ENCODE results near the gene CDKAL1. TPM values are rescaled to one million over a fixed set of nuclear protein-coding genes. Genes with fewer than 3 reads are reported as not detected.
"Not testable (repeated sequence)": the region's sequence is repeated elsewhere in the genome, so short reads cannot be mapped to it uniquely, and the experiment has no call there.

Gene CDKAL1
- total RNA-seq, 1 donor: 12.1 TPM

- DNase-seq (ENCODE audit: low read depth in 2 of 3, low spot score in 2 of 3): no peak
Observed at GRCh38 chr6:20630617-20631548, 96.6 kb downstream of the CDKAL1 start.

- no peak for DNase-seq (ENCODE audit: low read depth in 2 of 3, low spot score in 2 of 3)
Observed at GRCh38 chr6:20631549-20631924, 97.3 kb downstream of the CDKAL1 start.

- no peak for DNase-seq (ENCODE audit: low read depth in 2 of 3, low spot score in 2 of 3)
Observed at GRCh38 chr6:20632696-20633095, 98.4 kb downstream of the CDKAL1 start.

GRCh38 chr6:20633566-20634340 is 99.5 kb downstream of the CDKAL1 start:
- DNase-seq (ENCODE audit: low read depth in 2 of 3, low spot score in 2 of 3): no peak

- no peak for DNase-seq (ENCODE audit: low read depth in 2 of 3, low spot score in 2 of 3)
Observed at GRCh38 chr6:20639161-20639560, 104.9 kb downstream of the CDKAL1 start.

GRCh38 chr6:20640181-20640580 is 105.9 kb downstream of the CDKAL1 start:
- no peak for DNase-seq (ENCODE audit: low read depth in 2 of 3, low spot score in 2 of 3)

- DNase-seq (ENCODE audit: low read depth in 2 of 3, low spot score in 2 of 3): no peak
Observed at GRCh38 chr6:20642441-20642840, 108.2 kb downstream of the CDKAL1 start.

GRCh38 chr6:20644667-20645370 is 110.6 kb downstream of the CDKAL1 start:
- DNase-seq (ENCODE audit: low read depth in 2 of 3, low spot score in 2 of 3): no peak

GRCh38 chr6:20645572-20645971 is 111.3 kb downstream of the CDKAL1 start:
- DNase-seq (ENCODE audit: low read depth in 2 of 3, low spot score in 2 of 3): not testable (repeated sequence)

GRCh38 chr6:20647585-20647984 is 113.3 kb downstream of the CDKAL1 start:
- no peak for DNase-seq (ENCODE audit: low read depth in 2 of 3, low spot score in 2 of 3)

GRCh38 chr6:20649696-20650470 is 115.6 kb downstream of the CDKAL1 start:
- DNase-seq (ENCODE audit: low read depth in 2 of 3, low spot score in 2 of 3): not testable (repeated sequence)

- DNase-seq (ENCODE audit: low read depth in 2 of 3, low spot score in 2 of 3): no peak
Observed at GRCh38 chr6:20652299-20653084, 118.2 kb downstream of the CDKAL1 start.

- DNase-seq (ENCODE audit: low read depth in 2 of 3, low spot score in 2 of 3): no peak
Observed at GRCh38 chr6:20653085-20653479, 118.8 kb downstream of the CDKAL1 start.

- DNase-seq (ENCODE audit: low read depth in 2 of 3, low spot score in 2 of 3): no peak
Observed at GRCh38 chr6:20655317-20655716, 121.1 kb downstream of the CDKAL1 start.

GRCh38 chr6:20657274-20657800 is 123.1 kb downstream of the CDKAL1 start:
- DNase-seq (ENCODE audit: low read depth in 2 of 3, low spot score in 2 of 3): no peak

GRCh38 chr6:20658053-20658452 is 123.8 kb downstream of the CDKAL1 start:
- no peak for DNase-seq (ENCODE audit: low read depth in 2 of 3, low spot score in 2 of 3)

- peak in 1 of 3 donors; percentile 53 for DNase-seq (ENCODE audit: low read depth in 2 of 3, low spot score in 2 of 3)
Observed at GRCh38 chr6:20658516-20658915, 124.3 kb downstream of the CDKAL1 start.

GRCh38 chr6:20660534-20660933 is 126.3 kb downstream of the CDKAL1 start:
- no peak for DNase-seq (ENCODE audit: low read depth in 2 of 3, low spot score in 2 of 3)

GRCh38 chr6:20661721-20662120 is 127.5 kb downstream of the CDKAL1 start:
- no peak for DNase-seq (ENCODE audit: low read depth in 2 of 3, low spot score in 2 of 3)

Data from hematopoietic multipotent progenitor cell (in vitro differentiated cells).